Measurements from ENCODE around the gene NTSR1. TPM values are rescaled to one million over a fixed set of nuclear protein-coding genes. Genes with fewer than 3 reads are reported as not detected.

NTSR1 gene
- total RNA-seq, 1 experiment from 2014 or later = 7.8 TPM

GRCh38 chr20:62751551-62752150 is 43.0 kb downstream of the NTSR1 start:
- no TSS peak for BruUV-seq (replicated peaks)

DNA sequence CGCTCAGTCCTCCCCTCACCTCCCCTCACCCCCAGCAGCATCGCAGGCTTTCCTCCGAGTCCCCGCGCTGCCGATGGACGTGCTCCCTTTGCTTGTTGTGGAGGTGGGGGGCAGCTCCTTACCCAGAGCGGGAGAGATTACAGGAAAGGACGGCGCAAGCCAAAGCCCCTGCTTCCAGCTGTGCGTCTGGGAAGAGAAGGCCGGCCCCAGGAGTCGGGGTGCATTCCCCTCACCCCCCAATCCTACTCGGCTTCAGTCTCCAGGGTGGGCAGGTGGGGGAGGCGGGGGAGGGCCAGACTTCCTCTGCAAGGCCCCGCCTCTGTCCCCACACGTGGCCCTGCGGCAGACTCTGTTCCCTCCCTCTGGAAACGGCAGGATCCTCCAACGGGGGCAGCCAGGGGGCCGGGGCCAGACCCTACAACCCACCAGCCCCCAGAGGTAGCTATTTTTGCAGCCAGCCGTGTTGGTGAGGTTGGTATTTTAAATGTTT is 43.6 kb downstream of the NTSR1 start:
- H3K4me2 ChIP-seq (ENCODE audit: low read length) = no peak overlapping the region
- no peak overlapping the region for H3K9ac ChIP-seq (ENCODE audit: low read length)
- H3K27ac ChIP-seq (ENCODE audit: low read length) = no peak overlapping the region
- H3K4me1 ChIP-seq (ENCODE audit: insufficient read depth, low read length) = no peaks in the 10 kb centered on the region
- no peak overlapping the region for H3K4me3 ChIP-seq (ENCODE audit: low read length)
- intact Hi-C loops (cut with micrococcal nuclease) = no loop called here
- no peaks in the 10 kb centered on the region for H3K9me3 ChIP-seq (ENCODE audit: low read length)
- no peak overlapping the region for H2AFZ ChIP-seq (ENCODE audit: low read length)
- ATAC-seq = no peak
- H3K9me2 ChIP-seq (replicated peaks; ENCODE audit: low read length) = no peaks in the 10 kb centered on the region
- H3K27me3 ChIP-seq (ENCODE audit: low read length) = no peaks in the 10 kb centered on the region
- no peaks in the 10 kb centered on the region for H3F3A ChIP-seq (ENCODE audit: low read length, unreplicated experiment)
- TF ChIP-seq EZH2 (IDR thresholded peaks at IDR 0.05; ENCODE audit: low read length, unreplicated experiment) (no peak), CTCF (conservative IDR thresholded peaks at IDR 0.05; ENCODE audit: low read depth, low read length) (no peak), EZH2phosphoT487 (IDR thresholded peaks at IDR 0.05; ENCODE audit: borderline replicate concordance, low read length) (no peak)
- no peaks in the 10 kb centered on the region for H3K79me2 ChIP-seq (ENCODE audit: low read length)
- no peak for DNase-seq
- BruUV-seq (replicated peaks) = no TSS peak
- CTCF ChIA-PET = no interaction called here
- POLR2A ChIA-PET (ENCODE audit: unreplicated experiment) = interaction anchor here (0.6 kb wide), 1 partner anchor 42 kb away, joined by 7 read pairs; no protein-coding TSS in a partner anchor
- H3K36me3 ChIP-seq (ENCODE audit: low read depth, low read length) = no peaks in the 10 kb centered on the region
- H4K20me1 ChIP-seq (ENCODE audit: low read length) = no peaks in the 10 kb centered on the region

More at GRCh38 chr20:62751551-62752150, 43.0 kb downstream of the NTSR1 start:
- intact Hi-C loops (cut with micrococcal nuclease) = no loop called here
- no peaks in the 10 kb centered on the region for H3K79me2 ChIP-seq (ENCODE audit: low read length)
- no peaks in the 10 kb centered on the region for H3K27me3 ChIP-seq (ENCODE audit: low read length)
- H2AFZ ChIP-seq (ENCODE audit: low read length) = no peak overlapping the region
- CTCF ChIA-PET = no interaction called here
- DNase-seq (no peak), ATAC-seq (no peak)
- H3K9me3 ChIP-seq (ENCODE audit: low read length) = no peaks in the 10 kb centered on the region
- no peaks in the 10 kb centered on the region for H3K36me3 ChIP-seq (ENCODE audit: low read depth, low read length)
- no peak for TF ChIP-seq EZH2 (IDR thresholded peaks at IDR 0.05; ENCODE audit: low read length, unreplicated experiment)
- TF ChIP-seq EZH2phosphoT487 (IDR thresholded peaks at IDR 0.05; ENCODE audit: borderline replicate concordance, low read length) = no peak
- TF ChIP-seq CTCF (conservative IDR thresholded peaks at IDR 0.05; ENCODE audit: low read depth, low read length) = no peak
- H3K4me2 ChIP-seq (ENCODE audit: low read length) = no peak overlapping the region
- no peaks in the 10 kb centered on the region for H3F3A ChIP-seq (ENCODE audit: low read length, unreplicated experiment)
- no peak overlapping the region for H3K27ac ChIP-seq (ENCODE audit: low read length)
- no peaks in the 10 kb centered on the region for H3K4me1 ChIP-seq (ENCODE audit: insufficient read depth, low read length)
- H3K4me3 ChIP-seq (ENCODE audit: low read length) = no peak overlapping the region
- H3K9ac ChIP-seq (ENCODE audit: low read length) = no peak overlapping the region
- POLR2A ChIA-PET (ENCODE audit: unreplicated experiment) = no interaction called here
- no peaks in the 10 kb centered on the region for H4K20me1 ChIP-seq (ENCODE audit: low read length)
- H3K9me2 ChIP-seq (replicated peaks; ENCODE audit: low read length) = no peaks in the 10 kb centered on the region
